Cardiac septum (tissue), 1 donor: Measurements from ENCODE around the gene GUCY2D. TPM values are rescaled to one million over a fixed set of nuclear protein-coding genes. Genes with fewer than 3 reads are reported as not detected.
"Not testable (repeated sequence)": the region's sequence is repeated elsewhere in the genome, so short reads cannot be mapped to it uniquely, and the experiment has no call there.

ENCODE experiments used
- DNase-seq: peaks from one replicate; pipeline ENCODE4 v3.0.0-alpha.2; 2020; ENCODE audit warnings: low spot score
- intact Hi-C: fragments of 100-400 bp; cut with DNase I; formaldehyde crosslinking; loops from one replicate; pipeline ENCODE4 v1.14.0; 2022
- long read RNA-seq: library from polyadenylated mRNA; unstranded; transcript quantifications from one replicate; pipeline ENCODE4 v2.0.0, GENCODE V29; 2021
- total RNA-seq: library from RNA; stranded (reverse); fragmentation: NEBNext Ultra II Directional; extraction: Animal tissue kit (Norgen Biotek cat#: 25700); gene quantifications from one replicate; pipeline ENCODE4 v1.2.1, GENCODE V29; 2021
- donor health status: DM: no; HTN: no; CAD: no.

Gene GUCY2D
- total RNA-seq, result not detected
- long read RNA-seq, result 0 reads

- DNase-seq, result no peak
Observed at GRCh38 chr17:8001976-8002720, at the start of gene GUCY2D. Gene GUCY2D (plus strand): TSS chr17:8002615. CDS start chr17:8003048, 433 bp downstream.

DNA sequence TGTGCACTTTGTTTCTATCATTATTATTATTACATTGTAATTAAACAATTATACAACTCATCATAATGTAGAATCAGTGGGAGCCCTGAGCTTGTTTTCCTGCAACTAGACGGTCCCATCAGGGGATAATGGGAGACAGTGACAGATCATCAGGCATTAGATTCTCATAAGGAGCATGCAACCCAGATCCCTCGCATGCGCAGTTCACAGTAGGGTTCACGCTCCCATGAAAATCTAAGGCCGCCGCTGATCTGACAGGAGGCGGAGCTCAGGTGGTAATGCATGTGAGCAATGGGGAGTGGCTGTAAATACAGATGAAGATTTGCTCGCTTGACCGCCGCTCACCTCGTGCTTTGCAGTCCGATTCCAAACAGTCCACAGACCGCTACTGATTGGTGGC lies 49.1 kb upstream of the GUCY2D start:
- DNase-seq, intact Hi-C loops: not testable (repeated sequence)

More at GRCh38 chr17:8001976-8002720, at the start of gene GUCY2D:
- intact Hi-C loops, result no loop called here

- no peak for DNase-seq
- intact Hi-C loops, result no loop called here
Observed at GRCh38 chr17:7955414-7956227, 46.8 kb upstream of the GUCY2D start.

GRCh38 chr17:7956228-7956965 lies 46.0 kb upstream of the GUCY2D start:
- DNase-seq, result peak; percentile 83

DNA sequence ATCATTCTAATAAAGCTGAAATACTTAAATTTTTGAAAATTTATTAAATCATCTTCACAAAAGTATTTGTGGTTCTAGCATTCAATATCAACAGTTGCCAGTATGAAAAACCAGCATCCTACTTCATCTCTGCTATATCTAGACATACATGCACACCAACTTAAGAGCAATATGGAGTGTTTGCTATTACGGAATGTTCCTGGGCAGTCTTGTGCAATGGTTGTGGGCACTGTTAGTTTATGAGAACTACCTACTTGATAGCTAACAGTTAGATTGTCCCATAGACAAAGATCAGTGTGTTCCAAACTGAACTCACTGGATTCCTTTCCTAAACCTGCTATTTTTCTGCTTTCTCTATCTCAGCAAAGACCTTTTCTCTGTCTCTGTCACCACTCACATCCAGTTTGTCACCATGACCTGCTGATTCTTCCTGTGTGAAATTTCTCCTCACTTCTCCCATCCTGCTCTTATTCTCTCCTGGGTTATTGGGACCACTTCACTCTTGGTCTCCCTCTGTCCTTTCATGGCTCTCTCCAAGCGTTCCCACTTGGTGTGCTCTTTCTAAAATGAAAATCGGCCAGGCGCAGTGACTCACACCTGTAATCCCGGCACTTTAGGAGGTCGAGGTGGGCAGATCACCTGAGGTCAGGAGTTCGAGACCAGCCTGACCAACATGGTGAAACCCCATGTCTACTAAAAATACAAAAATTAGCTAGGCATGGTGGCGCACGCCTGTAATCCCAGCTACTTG lies 42.7 kb upstream of the GUCY2D start:
- intact Hi-C loops, result no loop called here
- no peak for DNase-seq

More at GRCh38 chr17:7956228-7956965, 46.0 kb upstream of the GUCY2D start:
- intact Hi-C loops, result no loop called here

GRCh38 chr17:7961421-7961820 lies 41.0 kb upstream of the GUCY2D start:
- no peak for DNase-seq
- intact Hi-C loops, result no loop called here

DNA sequence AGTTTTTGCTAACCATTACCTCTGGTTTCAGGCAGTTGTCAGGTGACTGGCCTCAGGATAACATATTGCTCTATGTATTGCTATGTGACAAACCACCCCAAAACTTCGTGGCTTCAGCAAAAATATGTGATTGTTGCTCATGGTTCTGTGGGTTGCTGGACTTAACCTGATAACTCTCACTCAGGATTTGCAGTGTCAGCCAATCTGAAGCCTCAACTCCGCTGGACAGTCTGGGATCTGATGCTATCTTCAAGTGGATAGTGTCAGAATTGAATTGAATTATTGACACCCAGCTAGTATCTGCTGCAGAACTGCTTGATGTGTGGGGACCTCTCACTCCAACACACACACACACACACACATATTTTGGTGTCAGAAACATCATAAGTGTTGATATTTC lies 34.7 kb upstream of the GUCY2D start:
- no peak for DNase-seq
- intact Hi-C loops, result no loop called here

- intact Hi-C loops, result no loop called here
- no peak for DNase-seq
Observed at GRCh38 chr17:7969433-7969832, 33.0 kb upstream of the GUCY2D start.

DNA sequence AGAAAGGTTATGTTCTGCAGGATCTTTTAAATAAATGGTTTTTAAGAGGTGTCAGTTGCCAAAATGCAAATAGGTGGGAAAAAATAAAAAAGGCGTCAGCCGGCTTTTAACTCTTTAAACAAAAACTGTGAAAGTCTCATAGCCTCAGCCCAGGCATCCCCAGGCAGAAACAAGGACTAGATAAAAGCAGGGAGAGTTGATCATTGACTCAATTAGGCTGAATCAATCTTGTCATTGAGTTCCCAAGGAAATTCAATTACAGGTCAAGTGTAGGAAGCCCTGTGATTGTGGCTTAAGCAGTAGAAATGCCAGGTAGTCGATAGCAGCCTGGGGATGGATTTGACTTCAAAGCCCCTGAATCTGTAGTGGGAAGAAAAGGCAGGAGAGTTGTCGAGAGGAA lies 30.8 kb upstream of the GUCY2D start:
- intact Hi-C loops, result no loop called here

DNA sequence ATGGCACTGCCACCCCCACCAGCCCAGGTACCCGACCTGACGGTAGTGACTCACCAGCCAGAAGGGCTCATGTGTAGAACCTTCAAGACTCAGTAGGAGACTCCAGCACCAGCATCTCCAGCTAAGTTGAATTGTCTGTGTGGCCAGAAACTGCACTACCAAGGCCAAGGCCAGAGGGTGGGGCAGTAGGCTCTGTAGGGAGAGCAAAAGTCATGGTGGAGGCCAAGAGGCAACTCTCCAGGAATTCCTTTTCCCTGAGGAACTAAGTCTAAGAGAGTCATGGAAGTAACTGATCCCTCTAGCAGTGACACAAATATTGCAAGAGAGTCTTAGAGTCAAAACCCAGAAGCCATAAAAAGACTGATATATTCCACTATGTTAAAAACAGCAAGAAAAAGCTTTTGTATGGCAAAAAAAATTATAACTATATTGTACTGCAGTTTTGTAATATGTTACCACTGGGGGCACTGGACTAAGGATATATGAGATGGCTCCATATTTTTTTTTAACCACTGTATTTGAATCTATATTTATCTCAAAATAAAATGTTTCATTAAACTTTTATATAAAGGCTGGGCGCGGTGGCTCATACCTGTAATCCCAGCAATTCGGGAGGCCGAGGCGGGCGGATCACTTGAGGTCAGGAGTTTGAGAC lies 30.2 kb upstream of the GUCY2D start:
- no peak for DNase-seq
- intact Hi-C loops, result no loop called here

More for the DNA sequence above, 30.8 kb upstream of the GUCY2D start:
- no peak for DNase-seq

DNA sequence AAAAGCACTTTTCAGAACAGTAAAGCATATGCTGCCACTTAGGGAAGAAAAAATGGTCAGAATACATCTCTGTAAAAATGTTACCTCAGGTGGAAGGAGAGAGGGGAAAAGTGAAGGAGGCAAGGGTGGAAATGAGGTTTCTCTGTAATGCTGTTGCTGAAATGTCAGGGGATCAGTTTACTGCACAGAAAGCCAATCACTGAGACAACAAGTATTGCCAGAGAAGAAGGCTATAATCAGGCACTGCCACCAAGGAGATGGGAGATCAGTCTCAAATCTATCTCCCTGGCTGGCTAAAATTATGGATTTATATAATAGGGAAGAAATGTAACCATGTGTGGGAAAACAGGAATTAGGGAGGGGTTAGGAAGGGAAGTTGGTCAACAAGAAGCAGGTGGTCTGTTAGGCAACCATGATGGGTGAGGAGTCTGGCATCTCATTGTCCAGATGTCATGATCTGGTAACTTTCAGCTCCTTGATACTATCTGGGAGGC lies 27.7 kb upstream of the GUCY2D start:
- intact Hi-C loops, result no loop called here
- no peak for DNase-seq

DNA sequence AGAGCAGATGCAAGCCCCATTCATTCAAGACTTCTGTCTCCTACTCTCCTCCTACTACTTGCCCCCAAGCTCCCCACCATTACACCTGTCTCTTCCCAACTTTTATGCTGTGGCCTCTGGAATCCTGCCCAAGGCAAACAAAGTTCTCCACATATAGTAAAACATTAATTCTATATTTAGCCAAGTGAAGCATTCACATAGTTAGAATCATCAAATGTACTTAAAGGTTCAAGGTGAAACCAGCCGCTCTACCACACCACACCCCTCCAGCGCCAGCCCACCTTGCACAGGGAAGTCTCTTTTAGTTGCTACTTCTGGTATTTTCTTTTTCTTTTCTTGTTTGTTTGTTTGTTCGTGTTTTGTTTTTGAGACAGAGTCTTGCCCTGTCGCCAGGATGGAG lies 25.4 kb upstream of the GUCY2D start:
- DNase-seq, result no peak
- intact Hi-C loops, result no loop called here

DNA sequence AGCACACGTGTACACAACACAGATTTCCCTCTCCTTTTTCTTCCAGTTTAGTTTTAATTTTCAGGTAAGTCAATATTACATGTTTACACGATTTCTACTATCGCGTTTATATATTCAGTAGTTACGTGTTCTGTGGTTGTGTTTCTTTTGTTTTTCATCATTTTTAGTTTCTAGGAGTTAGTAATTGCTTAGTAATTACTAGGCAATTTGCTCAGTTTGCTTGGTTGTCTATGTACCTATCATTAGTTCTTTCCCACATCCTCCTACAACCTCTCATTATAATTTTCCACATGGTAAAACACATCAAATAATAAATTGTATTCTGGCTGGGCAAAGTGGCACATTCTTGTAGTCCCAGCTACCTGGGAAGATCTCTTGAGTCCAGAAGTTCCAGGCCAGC lies 24.6 kb upstream of the GUCY2D start:
- DNase-seq, result no peak
- intact Hi-C loops, result no loop called here

DNA sequence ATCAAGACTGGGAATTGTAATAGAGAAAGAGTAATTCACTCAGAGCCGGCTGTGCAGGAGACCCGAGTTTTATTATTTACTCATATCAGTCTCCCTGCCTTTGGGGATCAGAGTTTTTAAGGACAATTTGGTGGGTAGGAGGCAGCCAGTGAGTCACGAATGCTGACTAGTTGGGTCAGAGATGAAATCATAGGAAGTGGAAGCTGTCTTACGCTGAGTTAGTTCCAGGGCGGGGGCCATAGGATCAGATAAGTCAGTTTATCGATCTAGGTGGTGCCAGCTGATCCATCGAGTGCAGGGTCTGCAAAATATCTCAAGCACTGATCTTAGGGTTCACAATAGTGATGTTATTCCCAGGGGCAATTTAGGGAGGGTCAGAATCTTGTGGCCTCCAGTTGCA lies 20.2 kb upstream of the GUCY2D start:
- intact Hi-C loops, result no loop called here

DNA sequence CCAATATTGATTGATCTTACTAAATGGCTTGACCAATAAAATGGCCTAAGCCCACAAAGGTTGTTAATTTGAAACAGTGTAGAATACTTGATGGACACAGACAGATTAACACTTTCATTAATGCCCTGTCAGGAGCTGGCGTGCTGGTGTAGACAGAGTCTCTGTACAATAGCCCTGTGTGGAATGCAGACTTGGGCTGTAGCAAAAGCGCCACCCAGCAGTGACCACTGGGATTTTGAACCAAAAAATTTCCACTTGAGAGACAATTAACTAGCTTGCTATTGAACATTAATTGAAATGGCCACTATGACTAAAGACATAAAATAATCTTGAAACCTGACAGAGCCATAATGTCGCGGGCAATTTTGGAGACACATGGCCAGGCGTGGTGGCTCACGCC lies 19.7 kb upstream of the GUCY2D start:
- no peak for DNase-seq
- intact Hi-C loops, result no loop called here

More for the DNA sequence above, 20.2 kb upstream of the GUCY2D start:
- DNase-seq, result no peak

DNA sequence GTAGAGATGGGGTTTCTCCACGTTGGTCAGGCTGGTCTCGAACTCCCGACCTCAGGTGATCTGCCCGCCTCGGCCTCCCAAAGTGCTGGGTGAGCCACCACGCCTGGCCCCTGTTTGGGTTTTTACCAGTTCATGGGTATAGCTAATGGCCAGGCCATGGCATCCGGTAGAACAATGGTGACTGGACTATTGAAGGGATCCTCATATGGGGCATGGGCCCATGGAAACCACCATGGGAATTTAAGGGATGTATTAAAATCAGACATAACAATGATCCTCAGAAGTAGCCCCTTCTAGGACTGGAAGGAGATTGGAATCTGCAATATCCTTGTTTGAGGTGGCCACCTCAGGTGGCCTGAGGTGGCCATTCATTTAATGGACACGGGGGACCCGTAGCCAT lies 17.5 kb upstream of the GUCY2D start:
- intact Hi-C loops, result no loop called here
- DNase-seq, result no peak

- intact Hi-C loops, result no loop called here
Observed at GRCh38 chr17:7987112-7987893, 15.1 kb upstream of the GUCY2D start.

DNA sequence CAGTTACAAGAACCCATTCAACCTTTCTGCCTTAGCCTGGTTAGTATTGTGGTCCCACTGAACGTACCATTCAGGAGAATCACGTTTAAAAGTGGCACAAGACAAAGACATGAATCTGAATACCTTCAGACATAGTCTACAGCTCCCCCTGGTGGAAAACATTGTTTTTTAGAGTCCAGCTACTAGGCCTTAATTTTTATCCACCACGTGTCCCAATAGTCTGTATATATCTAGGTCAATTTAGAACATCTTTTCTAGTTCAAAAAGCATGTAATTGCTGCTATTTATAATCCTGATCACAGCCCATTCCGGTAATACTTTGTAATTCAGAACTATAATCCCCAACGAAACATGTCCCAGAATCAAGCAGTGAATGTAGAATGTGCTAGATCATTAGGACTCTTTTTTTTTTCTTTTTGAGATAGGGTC lies 13.7 kb upstream of the GUCY2D start:
- no peak for DNase-seq

More at GRCh38 chr17:7987112-7987893, 15.1 kb upstream of the GUCY2D start:
- DNase-seq, result no peak

More for the DNA sequence above, 13.7 kb upstream of the GUCY2D start:
- intact Hi-C loops, result loop anchor here (1.0 to 2.0 kb wide), 4 partner anchors 53 to 246 kb away; no protein-coding TSS in a partner anchor
